Measurements from ENCODE around the gene CARD11.

The CARD11 gene

GRCh38 chr7:3028758-3029093, 14.9 kb downstream of the CARD11 start:
- Histone ChIP-seq H3K9ac (ENCODE audit: low read depth, low read length, poor library complexity, severe bottlenecking) (no peak overlapping the region), H3K4me3 (ENCODE audit: low read length, poor library complexity, severe bottlenecking) (no peak overlapping the region), H3K4me2 (ENCODE audit: low read depth, low read length, poor library complexity, severe bottlenecking) (no peak overlapping the region), H3K9me2 (replicated peaks; ENCODE audit: low read depth, low read length) (no peaks in the 10 kb centered on the region), H4K20me1 (ENCODE audit: insufficient read depth, low read length, poor library complexity, severe bottlenecking) (no peaks in the 10 kb centered on the region), H3K9me3 (ENCODE audit: insufficient read depth, low read depth, low read length) (no peaks in the 10 kb centered on the region; the same call in 1 of the 2 replicates), H2AFZ (ENCODE audit: low read length) (no peak overlapping the region), H3K27me3 (ENCODE audit: insufficient read depth, low read length, poor library complexity, severe bottlenecking) (no peaks in the 10 kb centered on the region), H3K36me3 (ENCODE audit: insufficient read depth, low read length) (peaks cover 5% of the 10 kb centered on the region; the same call in 1 of the 2 replicates), H3F3A (ENCODE audit: low read depth) (no peaks in the 10 kb centered on the region), H3K79me2 (ENCODE audit: insufficient read depth, low read length) (peaks cover 43% of the 10 kb centered on the region; the same call in 1 of the 2 replicates), H3K4me1 (ENCODE audit: insufficient read depth, low read length, poor library complexity, severe bottlenecking) (no peaks in the 10 kb centered on the region)
- no peak for TF ChIP-seq EZH2phosphoT487 (IDR thresholded peaks at IDR 0.05; ENCODE audit: borderline replicate concordance)
- TF ChIP-seq CTCF (conservative IDR thresholded peaks at IDR 0.05; ENCODE audit: low read length) = no peak

GRCh38 chr7:3028071-3028757, 15.5 kb downstream of the CARD11 start:
- H4K20me1 ChIP-seq (ENCODE audit: insufficient read depth, low read length, poor library complexity, severe bottlenecking) = no peaks in the 10 kb centered on the region
- no peaks in the 10 kb centered on the region for H3K9me2 ChIP-seq (replicated peaks; ENCODE audit: low read depth, low read length)
- H3F3A ChIP-seq (ENCODE audit: low read depth) = no peaks in the 10 kb centered on the region
- no peak overlapping the region for H3K4me3 ChIP-seq (ENCODE audit: low read length, poor library complexity, severe bottlenecking)
- H3K36me3 ChIP-seq (ENCODE audit: insufficient read depth, low read length) = peaks cover 5% of the 10 kb centered on the region; the same call in 1 of the 2 replicates
- H3K9me3 ChIP-seq (ENCODE audit: insufficient read depth, low read depth, low read length) = no peaks in the 10 kb centered on the region; the same call in 1 of the 2 replicates
- no peaks in the 10 kb centered on the region for H3K4me1 ChIP-seq (ENCODE audit: insufficient read depth, low read length, poor library complexity, severe bottlenecking)
- no peaks in the 10 kb centered on the region for H3K27me3 ChIP-seq (ENCODE audit: insufficient read depth, low read length, poor library complexity, severe bottlenecking)
- H2AFZ ChIP-seq (ENCODE audit: low read length) = no peak overlapping the region
- H3K79me2 ChIP-seq (ENCODE audit: insufficient read depth, low read length) = peaks cover 43% of the 10 kb centered on the region; the same call in 1 of the 2 replicates
- TF ChIP-seq CTCF (conservative IDR thresholded peaks at IDR 0.05; ENCODE audit: low read length) (no peak), EZH2phosphoT487 (IDR thresholded peaks at IDR 0.05; ENCODE audit: borderline replicate concordance) (no peak)
- no peak overlapping the region for H3K4me2 ChIP-seq (ENCODE audit: low read depth, low read length, poor library complexity, severe bottlenecking)
- no peak overlapping the region for H3K9ac ChIP-seq (ENCODE audit: low read depth, low read length, poor library complexity, severe bottlenecking)

GRCh38 chr7:3027005-3027845, 16.4 kb downstream of the CARD11 start:
- Histone ChIP-seq H3K4me1 (ENCODE audit: insufficient read depth, low read length, poor library complexity, severe bottlenecking) (no peaks in the 10 kb centered on the region), H3K9me2 (replicated peaks; ENCODE audit: low read depth, low read length) (no peaks in the 10 kb centered on the region), H3K27me3 (ENCODE audit: insufficient read depth, low read length, poor library complexity, severe bottlenecking) (no peaks in the 10 kb centered on the region), H3K79me2 (ENCODE audit: insufficient read depth, low read length) (peaks cover 41% of the 10 kb centered on the region; the same call in 1 of the 2 replicates), H3K9ac (ENCODE audit: low read depth, low read length, poor library complexity, severe bottlenecking) (no peak overlapping the region), H3F3A (ENCODE audit: low read depth) (0 out of 2 replicates have a peak, but pooled peaks cover 2% of the 10 kb centered on the region), H3K9me3 (ENCODE audit: insufficient read depth, low read depth, low read length) (no peaks in the 10 kb centered on the region; the same call in 1 of the 2 replicates), H4K20me1 (ENCODE audit: insufficient read depth, low read length, poor library complexity, severe bottlenecking) (no peaks in the 10 kb centered on the region), H2AFZ (ENCODE audit: low read length) (no peak overlapping the region), H3K36me3 (ENCODE audit: insufficient read depth, low read length) (peaks cover 5% of the 10 kb centered on the region; the same call in 1 of the 2 replicates), H3K4me3 (ENCODE audit: low read length, poor library complexity, severe bottlenecking) (no peak overlapping the region), H3K4me2 (ENCODE audit: low read depth, low read length, poor library complexity, severe bottlenecking) (no peak overlapping the region)
- TF ChIP-seq CTCF (conservative IDR thresholded peaks at IDR 0.05; ENCODE audit: low read length) (no peak), EZH2phosphoT487 (IDR thresholded peaks at IDR 0.05; ENCODE audit: borderline replicate concordance) (no peak)
